OCI-LY1 (cell line): ENCODE data around the gene CD160.

Experiments
- H2AFZ ChIP-seq: fragments of 200-600 bp; sonication (generic), shearing (Covaris generic); 2 replicates; pipeline ENCODE4 v1.6.0; 2014; ENCODE audit warnings: antibody characterized with exemption, mild to moderate bottlenecking, low read length
- H3F3A ChIP-seq: fragments of 200-600 bp; sonication (generic), shearing (Covaris generic); 2 replicates; pipeline ENCODE4 v1.6.0; 2014; ENCODE audit warnings: mild to moderate bottlenecking, antibody characterized with exemption, low read length, moderate library complexity; ENCODE audit not compliant: insufficient read depth
- H3K27ac ChIP-seq: fragments of 200-600 bp; sonication (generic); 2 replicates; pipeline ENCODE4 v1.5.1; 2014; ENCODE audit warnings: low read length, mixed run types, mild to moderate bottlenecking, low read depth; ENCODE audit not compliant: poor library complexity, severe bottlenecking
- H3K27me3 ChIP-seq: fragments of 200-600 bp; sonication (generic); 2 replicates; pipeline ENCODE4 v1.6.0; 2014; ENCODE audit warnings: antibody characterized with exemption, mild to moderate bottlenecking, low read length, moderate library complexity; ENCODE audit not compliant: insufficient read depth
- H3K36me3 ChIP-seq: fragments of 200-600 bp; sonication (generic); 2 replicates; pipeline ENCODE4 v1.6.1; 2014; ENCODE audit warnings: mild to moderate bottlenecking, antibody characterized with exemption, low read length, moderate library complexity, mixed read lengths; ENCODE audit not compliant: insufficient read depth
- H3K4me1 ChIP-seq: fragments of 200-600 bp; sonication (generic); 2 replicates; pipeline ENCODE4 v1.5.1; 2014; ENCODE audit warnings: mild to moderate bottlenecking, low read length, moderate library complexity; ENCODE audit not compliant: insufficient read depth, severe bottlenecking
- H3K4me2 ChIP-seq: fragments of 200-600 bp; sonication (generic), shearing (Covaris generic); 2 replicates; pipeline ENCODE4 v1.6.1; 2014; ENCODE audit warnings: low read length
- H3K4me3 ChIP-seq: fragments of 200-600 bp; sonication (generic); 2 replicates; pipeline ENCODE4 v1.5.1; 2014; ENCODE audit warnings: low read length, low read depth, mild to moderate bottlenecking, mixed read lengths; ENCODE audit not compliant: poor library complexity, severe bottlenecking
- H3K79me2 ChIP-seq: fragments of 200-600 bp; shearing (Covaris generic); 2 replicates; pipeline ENCODE4 v1.6.1; 2016; ENCODE audit warnings: mixed run types, low read length, mixed read lengths; ENCODE audit not compliant: insufficient read depth
- H3K9ac ChIP-seq: fragments of 200-600 bp; sonication (generic), shearing (Covaris generic); 2 replicates; pipeline ENCODE4 v1.6.1; 2014; ENCODE audit warnings: mild to moderate bottlenecking, low read length, mixed read lengths
- H3K9me2 ChIP-seq: fragments of 200-600 bp; sonication (generic), shearing (Covaris generic); 2 replicates; pipeline ENCODE4 v1.6.1; 2014; ENCODE audit warnings: low read depth, mild to moderate bottlenecking, low read length, mixed read lengths
- H3K9me3 ChIP-seq: fragments of 200-600 bp; shearing (Covaris generic); 2 replicates; pipeline ENCODE4 v1.6.1; 2014; ENCODE audit warnings: low read length, mixed read lengths
- H4K20me1 ChIP-seq: fragments of 200-600 bp; sonication (generic), shearing (Covaris generic); 2 replicates; pipeline ENCODE4 v1.6.0; 2016; ENCODE audit warnings: mild to moderate bottlenecking, low read length; ENCODE audit not compliant: insufficient read depth
- EZH2 ChIP-seq: fragments of 200-600 bp; sonication (generic), shearing (Covaris generic); IDR thresholded peaks from 2 replicates; pipeline ENCODE4 v1.8.0; 2017; ENCODE audit warnings: borderline replicate concordance, mixed run types, mild to moderate bottlenecking, antibody characterized with exemption, low read length, moderate library complexity, mixed read lengths
- TF ChIP-seq, protein P1 (sequence below): fragments of 200-600 bp; sonication (generic), shearing (Covaris generic); IDR thresholded peaks from 2 replicates; pipeline ENCODE4 v1.5.1; 2017; ENCODE audit warnings: mild to moderate bottlenecking, antibody characterized with exemption, low read length, moderate library complexity, mixed read lengths

The CD160 gene

GRCh38 chr1:145707183-145707867 lies 12.0 kb upstream of the CD160 start, which contains the start of gene PDZK1:
Gene PDZK1, minus strand, starts transcription at chr1:145707368. Its CDS starts 19,347 bp downstream, at chr1:145688021.
- Histone ChIP-seq H3K9me3 (no peaks in the 10 kb centered on the region), H3F3A (no peaks in the 10 kb centered on the region), H3K27ac (no peak within 1 kb of the TSS), H3K4me2 (no peak within 1 kb of the TSS), H4K20me1 (no peaks in the 10 kb centered on the region), H3K9ac (no peak within 1 kb of the TSS), H3K36me3 (no peaks in the 10 kb centered on the region), H3K79me2 (no peaks in the 10 kb centered on the region), H3K9me2 (no peaks in the 10 kb centered on the region), H3K27me3 (no peaks in the 10 kb centered on the region), H3K4me3 (no peak within 1 kb of the TSS), H3K4me1 (no peaks in the 10 kb centered on the region), H2AFZ (no peak within 1 kb of the TSS)
- TF ChIP-seq, protein P1, sequence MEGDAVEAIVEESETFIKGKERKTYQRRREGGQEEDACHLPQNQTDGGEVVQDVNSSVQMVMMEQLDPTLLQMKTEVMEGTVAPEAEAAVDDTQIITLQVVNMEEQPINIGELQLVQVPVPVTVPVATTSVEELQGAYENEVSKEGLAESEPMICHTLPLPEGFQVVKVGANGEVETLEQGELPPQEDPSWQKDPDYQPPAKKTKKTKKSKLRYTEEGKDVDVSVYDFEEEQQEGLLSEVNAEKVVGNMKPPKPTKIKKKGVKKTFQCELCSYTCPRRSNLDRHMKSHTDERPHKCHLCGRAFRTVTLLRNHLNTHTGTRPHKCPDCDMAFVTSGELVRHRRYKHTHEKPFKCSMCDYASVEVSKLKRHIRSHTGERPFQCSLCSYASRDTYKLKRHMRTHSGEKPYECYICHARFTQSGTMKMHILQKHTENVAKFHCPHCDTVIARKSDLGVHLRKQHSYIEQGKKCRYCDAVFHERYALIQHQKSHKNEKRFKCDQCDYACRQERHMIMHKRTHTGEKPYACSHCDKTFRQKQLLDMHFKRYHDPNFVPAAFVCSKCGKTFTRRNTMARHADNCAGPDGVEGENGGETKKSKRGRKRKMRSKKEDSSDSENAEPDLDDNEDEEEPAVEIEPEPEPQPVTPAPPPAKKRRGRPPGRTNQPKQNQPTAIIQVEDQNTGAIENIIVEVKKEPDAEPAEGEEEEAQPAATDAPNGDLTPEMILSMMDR: no peak
- TF ChIP-seq EZH2: no peak

DNA sequence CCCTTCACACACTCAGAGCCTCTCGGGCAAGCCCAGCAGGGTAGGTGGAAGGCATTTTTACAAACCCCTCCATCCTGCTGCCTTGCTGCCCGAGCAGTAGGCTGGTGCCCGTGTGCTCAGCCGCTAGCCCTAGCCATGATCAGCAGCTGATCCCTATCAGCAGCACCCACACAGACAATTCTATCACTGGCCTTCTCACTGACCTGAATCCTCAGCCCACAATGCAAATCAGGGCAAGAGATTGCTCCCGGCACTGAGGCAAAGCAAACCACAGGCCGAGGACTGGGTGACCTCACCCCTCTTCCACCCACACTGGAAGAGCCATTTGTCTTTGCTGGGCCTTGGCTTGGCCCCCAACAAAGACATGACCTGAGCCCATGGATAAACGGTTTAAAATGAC lies 11.2 kb upstream of the CD160 start:
- Histone ChIP-seq H3K27ac (no peak overlapping the region), H2AFZ (no peak overlapping the region)

DNA sequence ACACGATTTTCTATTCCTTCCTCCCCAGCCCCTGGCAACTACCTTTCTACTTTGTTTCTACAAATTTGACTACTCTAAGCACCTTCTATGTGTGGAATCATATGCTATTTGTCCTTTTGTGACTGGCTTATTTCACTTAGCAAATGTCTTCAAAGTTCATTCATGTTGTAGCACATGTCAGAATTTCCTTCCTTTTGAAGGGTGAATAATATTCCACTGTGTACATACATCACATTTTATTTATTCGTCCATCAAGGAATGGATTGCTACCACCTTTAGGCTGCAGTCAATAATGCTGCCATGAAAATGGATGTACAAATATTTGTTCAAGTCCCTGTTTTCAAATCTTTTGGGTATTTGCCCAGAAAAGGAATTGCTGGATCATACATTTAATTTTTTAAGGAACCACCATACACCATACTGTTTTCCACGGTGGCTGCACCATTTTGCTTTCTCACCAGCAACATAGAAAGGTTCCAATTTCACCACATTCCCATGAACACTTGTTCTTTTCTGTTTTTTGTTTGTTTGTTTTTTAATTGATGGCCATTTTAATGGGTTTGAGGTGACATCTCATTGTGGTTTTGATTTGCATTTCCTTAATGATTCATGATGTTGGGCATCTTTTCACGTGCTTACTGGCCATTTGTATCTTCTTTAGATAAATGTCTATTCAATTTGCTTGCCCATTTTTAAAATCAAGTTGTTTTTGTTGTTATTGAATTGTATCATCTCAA lies 8.8 kb upstream of the CD160 start:
- no peak overlapping the region for H3K4me2 ChIP-seq
- H3F3A ChIP-seq: no peaks in the 10 kb centered on the region
- no peaks in the 10 kb centered on the region for H3K36me3 ChIP-seq
- TF ChIP-seq, protein P1: no peak
- TF ChIP-seq EZH2: no peak
- no peaks in the 10 kb centered on the region for H3K9me2 ChIP-seq
- H4K20me1 ChIP-seq: no peaks in the 10 kb centered on the region
- H3K27me3 ChIP-seq: no peaks in the 10 kb centered on the region
- H3K4me3 ChIP-seq: no peak overlapping the region
- no peak overlapping the region for H3K27ac ChIP-seq
- H3K79me2 ChIP-seq: no peaks in the 10 kb centered on the region
- H3K4me1 ChIP-seq: no peaks in the 10 kb centered on the region
- no peak overlapping the region for H3K9ac ChIP-seq
- H3K9me3 ChIP-seq: no peaks in the 10 kb centered on the region
- no peak overlapping the region for H2AFZ ChIP-seq

More for the DNA sequence above, 11.2 kb upstream of the CD160 start:
- Histone ChIP-seq H3K4me2 (no peak overlapping the region), H3K4me1 (no peaks in the 10 kb centered on the region), H3F3A (no peaks in the 10 kb centered on the region), H3K4me3 (no peak overlapping the region), H3K79me2 (no peaks in the 10 kb centered on the region), H3K9ac (no peak overlapping the region), H3K27me3 (no peaks in the 10 kb centered on the region), H4K20me1 (no peaks in the 10 kb centered on the region), H3K36me3 (no peaks in the 10 kb centered on the region), H3K9me3 (no peaks in the 10 kb centered on the region), H3K9me2 (no peaks in the 10 kb centered on the region)
- TF ChIP-seq, protein P1: no peak
- no peak for TF ChIP-seq EZH2
